NCI-H82 treated with DMSO at 0.1 percent for 48 hours (cell line): Measurements from ENCODE around the gene CHST15.
"Not testable (repeated sequence)": the region's sequence is repeated elsewhere in the genome, so short reads cannot be mapped to it uniquely, and the experiment has no call there.

ENCODE experiments used
- DNase-seq: peaks from one replicate; lab custom pipeline; 2025; ENCODE audit not compliant: unreplicated experiment; lab: John Stamatoyannopoulos, UW

Gene CHST15

GRCh38 chr10:124124769-124125161 lies 31.4 kb upstream of the CHST15 start:
- no peak for DNase-seq

GRCh38 chr10:124124123-124124768 lies 30.8 kb upstream of the CHST15 start:
- DNase-seq = no peak

- DNase-seq = no peak
Observed at GRCh38 chr10:124123156-124123555, 29.8 kb upstream of the CHST15 start.

GRCh38 chr10:124122211-124122610 lies 28.8 kb upstream of the CHST15 start:
- DNase-seq = no peak

- no peak for DNase-seq
Observed at GRCh38 chr10:124120410-124121061, 27.1 kb upstream of the CHST15 start.

GRCh38 chr10:124119946-124120345 lies 26.5 kb upstream of the CHST15 start:
- DNase-seq = no peak

- DNase-seq = no peak
Observed at GRCh38 chr10:124119216-124119615, 25.8 kb upstream of the CHST15 start.

- no peak for DNase-seq
Observed at GRCh38 chr10:124117833-124118232, 24.4 kb upstream of the CHST15 start.

GRCh38 chr10:124117511-124117785 lies 24.1 kb upstream of the CHST15 start:
- no peak for DNase-seq

- no peak for DNase-seq
Observed at GRCh38 chr10:124116771-124117510, 23.5 kb upstream of the CHST15 start.

- no peak for DNase-seq
Observed at GRCh38 chr10:124114696-124115095, 21.3 kb upstream of the CHST15 start.

- no peak for DNase-seq
Observed at GRCh38 chr10:124112891-124113580, 19.6 kb upstream of the CHST15 start.

GRCh38 chr10:124110882-124111281 lies 17.5 kb upstream of the CHST15 start:
- DNase-seq = no peak

- DNase-seq = no peak
Observed at GRCh38 chr10:124109261-124109660, 15.9 kb upstream of the CHST15 start.

GRCh38 chr10:124107072-124107471 lies 13.7 kb upstream of the CHST15 start:
- DNase-seq = no peak

- no peak for DNase-seq
Observed at GRCh38 chr10:124106241-124106879, 13.0 kb upstream of the CHST15 start.

GRCh38 chr10:124105594-124105993 lies 12.2 kb upstream of the CHST15 start:
- DNase-seq = no peak

GRCh38 chr10:124105045-124105444 lies 11.6 kb upstream of the CHST15 start:
- DNase-seq = no peak

GRCh38 chr10:124104011-124104627 lies 10.7 kb upstream of the CHST15 start:
- no peak for DNase-seq

GRCh38 chr10:124101351-124101750 lies 8.0 kb upstream of the CHST15 start:
- no peak for DNase-seq

- DNase-seq = not testable (repeated sequence)
Observed at GRCh38 chr10:124100651-124101050, 7.3 kb upstream of the CHST15 start.
